Subcutaneous adipose tissue (tissue), 4 donors: Measurements from ENCODE around the gene ACD. TPM values are rescaled to one million over a fixed set of nuclear protein-coding genes. Genes with fewer than 3 reads are reported as not detected.

Source experiments
- total RNA-seq, 4 donors: library from RNA; depleted of rRNA; stranded (reverse); fragments of >200 nt; gene quantifications; one replicate each; pipeline ENCODE4 v1.1.0, GENCODE V29; 2016
- TF ChIP-seq, protein P1 (sequence below): fragments of 450-650 bp; IDR thresholded peaks from one replicate; pipeline ENCODE4 v1.5.1; 2016; ENCODE audit warnings: low read depth, mild to moderate bottlenecking, control low read depth, antibody characterized with exemption, moderate library complexity

The ACD gene
- total RNA-seq, 4 donors from 2014 or later = 8.0 to 19.2 (median 14.9) TPM

DNA sequence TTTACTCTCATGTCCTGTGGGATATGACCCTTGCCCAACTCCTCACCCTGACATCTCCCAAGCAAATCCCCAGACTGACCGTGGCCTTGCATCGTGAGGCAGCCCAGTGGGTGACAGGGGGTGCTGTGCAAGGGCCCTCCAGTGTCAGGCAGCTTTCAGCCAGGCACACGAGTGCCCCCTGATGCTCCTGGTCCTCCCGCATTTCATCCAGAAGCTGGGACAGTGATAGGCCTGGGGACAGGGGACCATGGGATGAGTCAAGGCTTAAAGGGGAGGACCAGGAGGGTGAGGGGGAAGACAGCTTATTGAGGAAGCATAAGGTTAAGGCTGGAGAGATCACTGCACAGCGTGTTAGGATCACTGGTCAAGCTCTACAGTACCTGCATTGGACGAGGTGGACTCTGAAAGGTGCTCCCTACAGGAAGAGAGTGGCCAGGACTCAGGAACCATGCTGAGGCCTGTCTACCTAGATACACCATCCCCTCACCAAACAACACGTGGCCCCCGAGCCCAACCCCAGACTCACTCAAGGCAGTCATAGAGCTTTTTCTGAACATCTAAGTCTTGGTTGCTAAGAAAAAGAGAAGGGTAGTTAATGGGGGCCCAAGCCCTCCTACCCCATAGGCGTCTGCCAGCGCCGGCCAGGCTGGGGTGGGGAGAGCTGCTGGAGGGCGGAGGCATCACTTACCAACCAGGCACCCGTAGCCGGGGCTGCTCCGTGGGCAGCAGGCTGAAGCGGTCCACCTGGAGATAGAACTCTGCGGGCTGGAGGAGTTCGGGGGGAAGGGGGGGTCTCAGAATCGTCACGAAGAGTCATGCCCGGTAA lies 998 bp downstream of the ACD start:
- TF ChIP-seq, protein P1, sequence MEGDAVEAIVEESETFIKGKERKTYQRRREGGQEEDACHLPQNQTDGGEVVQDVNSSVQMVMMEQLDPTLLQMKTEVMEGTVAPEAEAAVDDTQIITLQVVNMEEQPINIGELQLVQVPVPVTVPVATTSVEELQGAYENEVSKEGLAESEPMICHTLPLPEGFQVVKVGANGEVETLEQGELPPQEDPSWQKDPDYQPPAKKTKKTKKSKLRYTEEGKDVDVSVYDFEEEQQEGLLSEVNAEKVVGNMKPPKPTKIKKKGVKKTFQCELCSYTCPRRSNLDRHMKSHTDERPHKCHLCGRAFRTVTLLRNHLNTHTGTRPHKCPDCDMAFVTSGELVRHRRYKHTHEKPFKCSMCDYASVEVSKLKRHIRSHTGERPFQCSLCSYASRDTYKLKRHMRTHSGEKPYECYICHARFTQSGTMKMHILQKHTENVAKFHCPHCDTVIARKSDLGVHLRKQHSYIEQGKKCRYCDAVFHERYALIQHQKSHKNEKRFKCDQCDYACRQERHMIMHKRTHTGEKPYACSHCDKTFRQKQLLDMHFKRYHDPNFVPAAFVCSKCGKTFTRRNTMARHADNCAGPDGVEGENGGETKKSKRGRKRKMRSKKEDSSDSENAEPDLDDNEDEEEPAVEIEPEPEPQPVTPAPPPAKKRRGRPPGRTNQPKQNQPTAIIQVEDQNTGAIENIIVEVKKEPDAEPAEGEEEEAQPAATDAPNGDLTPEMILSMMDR = no peak

DNA sequence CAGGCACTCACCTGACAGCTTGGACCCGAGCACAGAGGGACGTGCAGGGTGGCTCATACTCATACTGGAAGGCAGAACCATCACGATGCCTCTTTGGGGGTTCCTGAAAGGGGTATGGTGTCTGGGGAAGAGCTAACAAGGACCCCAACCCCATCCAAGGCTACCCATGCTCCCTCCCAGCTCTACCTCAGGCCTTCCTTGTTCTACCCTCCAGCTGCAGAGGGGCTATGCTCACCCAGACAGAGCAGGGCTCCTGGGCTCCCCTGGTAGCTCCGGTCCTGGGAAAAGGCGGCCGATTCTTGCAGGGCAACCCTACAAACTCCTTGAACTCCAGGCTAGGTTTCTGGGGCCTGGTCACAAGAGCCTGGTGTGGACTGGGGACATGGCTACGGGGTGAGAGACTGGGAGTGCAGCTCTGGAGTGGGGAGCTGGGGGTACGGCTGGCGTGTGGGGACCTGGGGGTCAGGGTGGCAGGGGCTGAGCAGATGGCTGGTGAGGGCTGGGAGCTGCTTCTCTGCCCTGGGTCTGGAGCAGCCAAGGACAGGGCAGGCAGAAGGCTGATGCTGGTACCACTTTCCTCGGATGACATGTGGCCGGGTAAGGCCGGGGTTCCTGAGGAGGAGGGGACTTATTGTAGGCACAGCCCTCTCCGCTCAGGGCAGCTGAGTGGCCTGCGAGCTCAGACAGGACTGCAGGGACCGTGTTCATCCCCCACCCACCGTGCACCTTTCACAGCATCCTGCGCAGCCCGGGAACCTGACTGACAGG lies 2.1 kb downstream of the ACD start:
- TF ChIP-seq, protein P1 = no peak

DNA sequence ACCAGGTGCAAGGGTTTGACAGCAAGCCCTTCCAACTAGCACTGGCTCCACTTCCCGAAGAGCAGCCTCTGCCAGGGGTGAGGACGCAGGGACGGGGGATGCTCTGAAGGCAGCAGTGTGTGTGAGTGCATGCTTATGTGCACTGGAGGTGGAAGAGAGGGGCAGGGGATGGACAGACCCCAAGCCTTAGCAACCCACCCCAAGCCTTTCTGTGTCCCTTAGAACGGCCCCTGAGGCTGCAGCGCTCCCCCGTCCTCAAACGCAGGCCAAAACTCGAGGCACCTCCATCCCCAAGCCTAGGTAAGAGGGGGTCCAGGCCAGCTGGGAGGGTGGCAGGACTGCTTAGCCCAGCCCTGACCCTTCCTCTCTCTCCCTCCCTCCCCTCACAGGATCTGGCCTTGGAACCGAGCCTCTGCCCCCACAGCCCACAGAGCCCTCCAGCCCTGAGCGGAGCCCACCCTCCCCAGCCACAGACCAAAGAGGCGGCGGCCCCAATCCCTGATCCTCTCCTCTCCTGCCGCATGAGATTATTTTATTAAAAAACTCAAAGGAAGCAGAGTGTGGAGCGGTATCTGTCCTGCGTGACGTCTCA lies 2.9 kb downstream of the ACD start:
- TF ChIP-seq, protein P1 = no peak

DNA sequence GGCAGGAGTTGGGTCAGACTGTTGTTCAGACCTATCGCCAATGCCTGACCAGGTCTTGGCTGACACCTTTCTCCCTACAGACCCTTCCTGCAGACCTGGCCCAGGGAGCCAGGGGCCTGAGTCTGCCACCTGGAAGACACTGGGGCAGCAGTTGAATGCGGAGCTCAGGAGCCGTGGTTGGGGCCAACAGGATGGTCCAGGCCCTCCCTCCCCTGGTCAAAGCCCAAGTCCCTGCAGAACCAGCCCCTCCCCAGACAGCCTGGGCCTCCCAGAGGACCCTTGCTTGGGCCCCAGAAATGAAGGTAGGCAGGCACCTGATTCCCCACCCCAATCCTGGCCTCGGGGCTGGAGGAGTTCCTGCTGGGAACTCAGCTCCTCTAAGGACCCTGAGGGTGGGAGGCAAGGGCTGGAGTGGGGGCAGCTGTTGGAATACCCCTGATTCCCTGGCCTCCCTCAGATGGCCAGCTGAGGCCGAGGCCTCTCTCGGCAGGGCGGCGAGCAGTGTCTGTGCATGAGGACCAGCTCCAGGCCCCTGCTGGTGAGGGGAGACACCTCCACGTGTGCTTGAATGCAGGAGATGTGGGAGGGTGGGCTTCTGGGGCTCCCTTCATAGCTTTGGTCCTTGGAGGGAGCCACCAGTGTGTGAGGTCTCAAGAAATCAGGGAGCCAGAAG lies 3.6 kb downstream of the ACD start:
- TF ChIP-seq, protein P1 = no peak

DNA sequence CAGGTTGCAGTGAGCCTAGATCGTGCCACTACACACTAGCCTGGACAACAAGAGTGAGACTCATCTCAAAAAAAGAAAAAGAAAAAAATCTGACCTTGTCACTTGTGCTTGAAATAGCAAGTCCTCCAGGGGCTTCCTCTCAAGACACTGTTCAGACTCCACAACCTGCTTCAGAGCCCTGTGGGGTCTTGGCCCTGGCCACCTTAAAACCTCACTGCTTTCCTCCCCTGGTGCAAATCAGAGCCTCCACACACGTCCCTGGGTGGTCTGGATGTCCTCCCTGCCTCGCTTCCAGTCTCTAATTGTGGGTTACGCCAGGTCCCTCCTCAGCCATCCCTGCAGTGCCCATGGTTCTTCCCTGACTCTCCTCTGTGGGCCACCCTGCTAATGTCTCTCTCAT lies 4.7 kb downstream of the ACD start:
- TF ChIP-seq, protein P1 = no peak

DNA sequence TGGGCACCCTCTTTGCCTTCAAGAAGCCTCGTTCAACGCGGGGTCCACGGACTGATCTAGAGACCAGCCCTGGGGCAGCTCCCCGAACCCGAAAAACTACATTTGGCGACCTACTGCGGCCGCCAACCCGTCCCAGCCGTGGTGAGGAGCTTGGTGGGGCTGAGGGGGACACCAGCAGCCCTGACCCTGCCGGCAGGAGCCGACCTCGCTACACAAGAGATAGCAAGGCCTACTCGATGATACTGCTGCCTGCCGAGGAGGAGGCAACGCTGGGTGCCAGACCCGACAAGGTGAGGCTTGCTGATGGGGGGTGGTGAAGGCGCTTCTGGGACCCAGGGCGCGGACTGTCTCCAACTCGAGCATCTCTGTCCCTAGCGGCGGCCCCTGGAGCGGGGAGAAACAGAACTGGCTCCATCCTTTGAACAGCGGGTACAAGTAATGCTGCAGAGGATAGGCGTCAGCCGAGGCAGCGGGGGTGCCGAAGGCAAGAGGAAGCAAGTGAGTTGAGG lies 5.6 kb downstream of the ACD start:
- TF ChIP-seq, protein P1 = no peak
